Keratinocyte (primary cell): Measurements from ENCODE around the gene GOT2.

ENCODE experiments used
- CTCF ChIP-seq, 3 experiments: IDR thresholded peaks in 1 of 3; conservative IDR thresholded peaks in 1 of 3; optimal IDR thresholded peaks in 1 of 3; 2 replicates in 2 of 3; 3 replicates in 1 of 3; pipeline versions ENCODE3 to v1.5.1; 2011; ENCODE audit warnings: low read length in 3 of 3, mild to moderate bottlenecking in 3 of 3, moderate library complexity in 2 of 3, control low read depth in 1 of 3, inconsistent platforms in 1 of 3; ENCODE audit not compliant: insufficient read depth in 2 of 3; ENCODE audit errors: extremely low read depth in 1 of 3
- EZH2 ChIP-seq: IDR thresholded peaks from one replicate; pipeline ENCODE4 v1.6.1; 2012; ENCODE audit warnings: inconsistent platforms, mild to moderate bottlenecking, low read length, moderate library complexity

GRCh38 chr16:58658796-58659211 lies 75.3 kb downstream of the GOT2 start:
- TF ChIP-seq CTCF (optimal IDR thresholded peaks at IDR 0.05 in 1 of 3, IDR thresholded peaks at IDR 0.05 in 1 of 3, conservative IDR thresholded peaks at IDR 0.05 in 1 of 3; ENCODE audit: extremely low read depth in 1 of 3, insufficient read depth in 2 of 3, low read length in 3 of 3) (no peak), EZH2 (no peak)
